ENCODE data around the gene TRAPPC1. TPM values are rescaled to one million over a fixed set of nuclear protein-coding genes. Genes with fewer than 3 reads are reported as not detected.
A peak's percentile ranks its signal among the peaks of the same experiment; 100 is the strongest.

The TRAPPC1 gene
- total RNA-seq, 1 donor from 2014 or later: 97.5 TPM

GRCh38 chr17:7943291-7943690, 11.5 kb upstream of the TRAPPC1 start:
- DNase-seq (ENCODE audit: low spot score): peak; percentile 59

GRCh38 chr17:7940743-7941142, 9.0 kb upstream of the TRAPPC1 start:
- DNase-seq (ENCODE audit: low spot score): no peak

- DNase-seq (ENCODE audit: low spot score): peak; percentile 78
These were observed 8.3 kb upstream of the TRAPPC1 start for GRCh38 chr17:7940034-7940433.

GRCh38 chr17:7935859-7936258, 4.1 kb upstream of the TRAPPC1 start:
- DNase-seq (ENCODE audit: low spot score): no peak

GRCh38 chr17:7932949-7933348, 1.2 kb upstream of the TRAPPC1 start:
- DNase-seq (ENCODE audit: low spot score): peak; percentile 88

- peak; percentile 79 for DNase-seq (ENCODE audit: low spot score)
These were observed 741 bp upstream of the TRAPPC1 start for GRCh38 chr17:7932483-7932891.

GRCh38 chr17:7930841-7931631, 710 bp downstream of the TRAPPC1 start:
- DNase-seq (ENCODE audit: low spot score): peak; percentile 81

- DNase-seq (ENCODE audit: low spot score): peak; percentile 87
These were observed 2.4 kb downstream of the TRAPPC1 start, which contains the start of gene KCNAB3 for GRCh38 chr17:7929158-7930023. KCNAB3 (minus strand) TSS chr17:7929856; CDS start chr17:7929435, 421 bp downstream.

- no peak for DNase-seq (ENCODE audit: low spot score)
These were observed 4.2 kb downstream of the TRAPPC1 start for GRCh38 chr17:7927596-7927995.

- no peak for DNase-seq (ENCODE audit: low spot score)
These were observed 8.7 kb downstream of the TRAPPC1 start for GRCh38 chr17:7922845-7923628.

- DNase-seq (ENCODE audit: low spot score): no peak
These were observed 9.4 kb downstream of the TRAPPC1 start for GRCh38 chr17:7922269-7922844.

GRCh38 chr17:7916808-7917207, 14.9 kb downstream of the TRAPPC1 start:
- no peak for DNase-seq (ENCODE audit: low spot score)

GRCh38 chr17:7916385-7916682, 15.4 kb downstream of the TRAPPC1 start:
- no peak for DNase-seq (ENCODE audit: low spot score)

GRCh38 chr17:7915611-7916384, 15.9 kb downstream of the TRAPPC1 start, which contains the start of gene RNF227:
RNF227 (minus strand) TSS chr17:7916289; CDS start chr17:7916195, 94 bp downstream.
- DNase-seq (ENCODE audit: low spot score): peak; percentile 97

- DNase-seq (ENCODE audit: low spot score): no peak
These were observed 16.6 kb downstream of the TRAPPC1 start for GRCh38 chr17:7915179-7915610.

- DNase-seq (ENCODE audit: low spot score): no peak
These were observed 18.7 kb downstream of the TRAPPC1 start for GRCh38 chr17:7912927-7913524.

GRCh38 chr17:7911116-7911515, 20.6 kb downstream of the TRAPPC1 start:
- DNase-seq (ENCODE audit: low spot score): no peak

GRCh38 chr17:7910711-7911110, 21.0 kb downstream of the TRAPPC1 start:
- DNase-seq (ENCODE audit: low spot score): no peak

GRCh38 chr17:7910281-7910680, 21.5 kb downstream of the TRAPPC1 start:
- DNase-seq (ENCODE audit: low spot score): no peak

GRCh38 chr17:7909089-7909488, 22.7 kb downstream of the TRAPPC1 start:
- no peak for DNase-seq (ENCODE audit: low spot score)
